ENCODE results near the gene GRK4. TPM values are rescaled to one million over a fixed set of nuclear protein-coding genes. Genes with fewer than 3 reads are reported as not detected.

The GRK4 gene
- total RNA-seq (2014; rRNA removed) (2.9 and 3.7 TPM in 2 replicates), Bru-seq, nascent RNA (percentile 41 among the genes with signal in this experiment), BruChase-seq, experiment 1, labeled RNA remaining after a 6-hour chase (percentile 55 among the genes with signal in this experiment), BruChase-seq, experiment 2, labeled RNA remaining after a 2-hour chase (percentile 44 among the genes with signal in this experiment)
- long read RNA-seq, transcript GRK4-204 (2 exons, 2,136 nt) = major isoform, 5 of 15 reads
- long read RNA-seq, partial matches to known transcripts = 0 of 15 reads
- long read RNA-seq, other reads (novel, unspliced or antisense) = 10 of 15 reads

DNA sequence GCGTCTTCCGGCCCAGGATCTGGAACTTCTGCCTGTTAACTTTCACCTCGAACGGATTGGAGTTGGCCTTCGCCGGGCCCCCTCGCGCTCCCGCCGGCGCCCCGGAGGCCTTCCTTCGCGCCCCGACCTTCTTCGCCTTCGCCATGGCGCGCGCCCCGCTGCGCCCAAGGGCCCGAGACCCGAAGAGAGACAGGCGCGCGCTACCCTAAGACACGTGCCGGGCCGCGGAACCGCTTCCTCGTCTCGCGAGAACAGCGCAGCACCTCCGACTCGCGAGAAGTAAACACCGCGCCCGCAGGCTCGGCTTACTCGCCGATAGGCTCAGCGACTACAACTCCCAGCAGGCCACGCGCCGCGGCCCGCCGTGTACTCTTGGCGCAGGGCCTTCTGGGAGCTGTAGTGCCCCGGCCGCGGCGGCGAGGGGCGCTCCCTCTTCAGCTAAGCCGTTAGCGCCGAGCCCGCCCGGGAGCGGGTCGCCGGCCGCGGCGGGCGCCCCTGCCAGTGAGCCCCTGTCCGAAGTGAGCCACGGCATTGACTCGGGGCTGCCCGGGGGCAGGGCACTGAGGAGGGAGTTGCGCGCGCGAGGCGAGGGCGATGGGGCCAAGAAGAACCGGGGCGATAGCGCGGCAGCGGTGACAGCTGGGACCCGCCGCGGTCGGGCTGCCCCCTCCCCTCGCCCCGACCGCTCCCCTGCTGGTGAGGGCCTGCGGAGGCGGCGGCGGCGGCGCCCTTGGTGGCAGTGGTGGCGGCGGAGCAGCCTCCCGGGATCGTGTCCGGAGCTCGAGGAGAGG is at the start of gene GRK4, which contains the start of gene NOP14:
Gene GRK4 (plus strand): TSS at position 397 of the 791 bp plus-strand sequence. CDS start 500 bp downstream, outside the sequence.
Gene NOP14 (minus strand): TSS at position 232 of the 791 bp plus-strand sequence. CDS start 87 bp downstream, at position 145.
- no peaks in the 10 kb centered on the region for H3F3A ChIP-seq (ENCODE audit: low read length, unreplicated experiment)

DNA sequence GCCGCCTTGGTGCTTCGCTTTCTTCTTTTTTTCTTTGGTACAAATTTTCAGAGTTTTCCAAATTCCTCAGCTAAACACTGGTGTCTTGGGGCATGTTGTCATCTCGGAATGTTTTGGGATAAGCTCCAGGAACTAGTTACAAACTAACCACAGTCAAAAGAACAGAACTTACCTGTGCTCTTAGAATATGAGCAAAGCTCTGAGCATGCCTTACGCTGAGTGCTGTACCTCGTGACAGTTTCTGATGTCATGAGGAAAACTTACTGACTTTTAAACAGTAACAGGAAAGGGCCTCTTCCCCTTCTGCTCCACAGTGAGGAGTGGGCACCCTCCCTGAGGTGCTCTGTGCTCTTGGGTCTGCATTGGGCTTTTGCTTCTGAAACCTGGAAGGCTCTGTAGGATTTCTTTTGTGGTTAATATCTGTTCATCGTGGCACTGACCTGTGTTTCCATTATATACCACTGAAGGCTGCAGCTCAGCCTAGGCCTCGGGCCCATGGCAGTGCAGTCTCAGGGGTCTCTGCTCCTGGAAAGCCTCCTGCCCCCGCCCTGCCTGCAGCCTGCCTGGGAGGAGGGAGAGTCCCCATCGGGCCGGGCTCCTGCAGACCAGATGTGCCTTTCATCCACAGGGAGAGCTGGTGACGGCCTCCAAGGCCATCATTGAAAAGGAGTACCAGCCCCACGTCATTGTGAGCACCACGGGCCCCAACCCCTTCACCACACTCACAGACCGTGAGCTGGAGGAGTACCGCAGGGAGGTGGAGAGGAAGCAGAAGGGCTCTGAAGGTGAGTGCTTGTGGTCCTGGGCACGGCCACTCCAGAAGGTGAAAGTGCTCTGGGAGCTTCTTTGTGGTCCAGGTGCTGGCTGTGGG is 48.9 kb upstream of the GRK4 start:
- no peak overlapping the region for H3K27ac ChIP-seq (ENCODE audit: low read length)
- ATAC-seq (no peak), DNase-seq (no peak)
- H3F3A ChIP-seq (ENCODE audit: low read length, unreplicated experiment) = no peaks in the 10 kb centered on the region
- TF ChIP-seq EZH2 (IDR thresholded peaks at IDR 0.05; ENCODE audit: low read length, unreplicated experiment) (no peak), EZH2phosphoT487 (IDR thresholded peaks at IDR 0.05; ENCODE audit: borderline replicate concordance, low read length) (no peak)
- TF ChIP-seq, protein P1, sequence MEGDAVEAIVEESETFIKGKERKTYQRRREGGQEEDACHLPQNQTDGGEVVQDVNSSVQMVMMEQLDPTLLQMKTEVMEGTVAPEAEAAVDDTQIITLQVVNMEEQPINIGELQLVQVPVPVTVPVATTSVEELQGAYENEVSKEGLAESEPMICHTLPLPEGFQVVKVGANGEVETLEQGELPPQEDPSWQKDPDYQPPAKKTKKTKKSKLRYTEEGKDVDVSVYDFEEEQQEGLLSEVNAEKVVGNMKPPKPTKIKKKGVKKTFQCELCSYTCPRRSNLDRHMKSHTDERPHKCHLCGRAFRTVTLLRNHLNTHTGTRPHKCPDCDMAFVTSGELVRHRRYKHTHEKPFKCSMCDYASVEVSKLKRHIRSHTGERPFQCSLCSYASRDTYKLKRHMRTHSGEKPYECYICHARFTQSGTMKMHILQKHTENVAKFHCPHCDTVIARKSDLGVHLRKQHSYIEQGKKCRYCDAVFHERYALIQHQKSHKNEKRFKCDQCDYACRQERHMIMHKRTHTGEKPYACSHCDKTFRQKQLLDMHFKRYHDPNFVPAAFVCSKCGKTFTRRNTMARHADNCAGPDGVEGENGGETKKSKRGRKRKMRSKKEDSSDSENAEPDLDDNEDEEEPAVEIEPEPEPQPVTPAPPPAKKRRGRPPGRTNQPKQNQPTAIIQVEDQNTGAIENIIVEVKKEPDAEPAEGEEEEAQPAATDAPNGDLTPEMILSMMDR (conservative IDR thresholded peaks at IDR 0.05; ENCODE audit: low read depth, low read length) = no peak
- H3K4me1 ChIP-seq (ENCODE audit: insufficient read depth, low read length) = no peaks in the 10 kb centered on the region
- ChIA-PET POLR2A (ENCODE audit: unreplicated experiment) (no interaction called here), CTCF (no interaction called here)
- H3K9me3 ChIP-seq (ENCODE audit: low read length) = no peaks in the 10 kb centered on the region
- 0 out of 2 replicates have a peak, but pooled peaks cover 9% of the 10 kb centered on the region for H3K36me3 ChIP-seq (ENCODE audit: low read depth, low read length)
- no peaks in the 10 kb centered on the region for H3K9me2 ChIP-seq (replicated peaks; ENCODE audit: low read length)
- no peak overlapping the region for H3K4me3 ChIP-seq (ENCODE audit: low read length)
- BruUV-seq (replicated peaks) = no TSS peak
- no peaks in the 10 kb centered on the region for H3K27me3 ChIP-seq (ENCODE audit: low read length)
- intact Hi-C loops (cut with micrococcal nuclease) = no loop called here
- H4K20me1 ChIP-seq (ENCODE audit: low read length) = no peaks in the 10 kb centered on the region
- H3K4me2 ChIP-seq (ENCODE audit: low read length) = no peak overlapping the region
- no peak overlapping the region for H3K9ac ChIP-seq (ENCODE audit: low read length)
- no peak overlapping the region for H2AFZ ChIP-seq (ENCODE audit: low read length)
- H3K79me2 ChIP-seq (ENCODE audit: low read length) = no peaks in the 10 kb centered on the region

More for the DNA sequence above, at the start of gene GRK4, which contains the start of gene NOP14:
- no peaks in the 10 kb centered on the region for H3K36me3 ChIP-seq (ENCODE audit: low read depth, low read length)
- H3K27me3 ChIP-seq (ENCODE audit: low read length) = no peaks in the 10 kb centered on the region
- peak within 1 kb of the TSS; percentile 98 for H3K9ac ChIP-seq (ENCODE audit: low read length)
- intact Hi-C loops (cut with micrococcal nuclease) = loop anchor here (5.0 kb wide), 1 partner anchor 74 kb away; no protein-coding TSS in a partner anchor
- TF ChIP-seq, protein P1 (conservative IDR thresholded peaks at IDR 0.05; ENCODE audit: low read depth, low read length) = peak; percentile 27; the same call in 1 of the 2 replicates
- TF ChIP-seq EZH2phosphoT487 (IDR thresholded peaks at IDR 0.05; ENCODE audit: borderline replicate concordance, low read length) (no peak), EZH2 (IDR thresholded peaks at IDR 0.05; ENCODE audit: low read length, unreplicated experiment) (no peak)
- H4K20me1 ChIP-seq (ENCODE audit: low read length) = peaks cover 17% of the 10 kb centered on the region
- CTCF ChIA-PET = interaction anchor here (0.5 to 1.5 kb wide), 3 partner anchors 14 to 75 kb away, joined by 4 to 5 read pairs (median 4); no protein-coding TSS in a partner anchor
- POLR2A ChIA-PET (ENCODE audit: unreplicated experiment) = interaction anchor here (1.0 kb wide), 1 partner anchor 9 kb away, joined by 3 read pairs; no protein-coding TSS in a partner anchor
- H3K9me2 ChIP-seq (replicated peaks; ENCODE audit: low read length) = no peaks in the 10 kb centered on the region
- no TSS peak for BruUV-seq (replicated peaks)
- H3K27ac ChIP-seq (ENCODE audit: low read length) = peak within 1 kb of the TSS; percentile 59
- peak within 1 kb of the TSS; percentile 86 for H3K4me3 ChIP-seq (ENCODE audit: low read length)
- peak; percentile 90 for ATAC-seq
- no peaks in the 10 kb centered on the region for H3K9me3 ChIP-seq (ENCODE audit: low read length)
- H2AFZ ChIP-seq (ENCODE audit: low read length) = peak within 1 kb of the TSS; percentile 94
- peaks cover 6% of the 10 kb centered on the region; the same call in 1 of the 2 replicates for H3K4me1 ChIP-seq (ENCODE audit: insufficient read depth, low read length)
- DNase-seq = peak; percentile 96
- peak within 1 kb of the TSS; percentile 90 for H3K4me2 ChIP-seq (ENCODE audit: low read length)
- peaks cover 49% of the 10 kb centered on the region for H3K79me2 ChIP-seq (ENCODE audit: low read length)

Data from PC-3 (cell line).